G401 (cell line): ENCODE data around the gene ZNF513. TPM values are rescaled to one million over a fixed set of nuclear protein-coding genes. Genes with fewer than 3 reads are reported as not detected.
A peak's percentile ranks its signal among the peaks of the same experiment; 100 is the strongest.

Experiments
- DNase-seq: peaks from one replicate; pipeline ENCODE4 v3.0.0-alpha.2; 2015; ENCODE audit warnings: low spot score
- in situ Hi-C: cut with HindIII; loops from 2 replicates; pipeline ENCODE4 v1.10.0; 2016; ENCODE audit warnings: low sequenced_read_pairs, mixed read lengths
- total RNA-seq: library from RNA; depleted of rRNA; stranded (reverse); fragments of >200 nt; shearing (Covaris generic); gene quantifications from 2 replicates; pipeline ENCODE4 v1.2.3, GENCODE V29; 2014

The ZNF513 gene
- total RNA-seq, 1 experiment from 2014 or later = 20.4 TPM

DNA sequence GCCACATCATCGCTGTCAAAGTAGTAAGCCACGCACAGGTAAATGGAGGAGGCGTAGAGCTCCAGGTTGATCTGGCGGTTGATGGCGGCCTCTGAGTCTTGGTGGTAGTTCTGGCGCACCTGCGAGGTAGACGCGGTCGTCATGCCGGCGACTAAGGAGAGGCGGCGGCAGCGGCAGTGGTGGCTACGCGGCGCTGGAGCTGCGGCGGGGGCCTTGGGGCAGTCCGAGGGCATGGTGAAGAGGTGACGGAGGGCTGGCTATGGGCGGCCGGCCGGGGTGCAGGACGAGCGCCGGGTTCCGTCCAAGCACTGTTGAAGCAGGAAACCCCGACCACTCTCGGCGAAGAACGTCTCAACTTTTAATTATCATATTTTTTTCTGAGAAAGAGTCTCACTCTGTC, 12.7 kb upstream of the ZNF513 start:
- in situ Hi-C loops = no loop called here
- no peak for DNase-seq

DNA sequence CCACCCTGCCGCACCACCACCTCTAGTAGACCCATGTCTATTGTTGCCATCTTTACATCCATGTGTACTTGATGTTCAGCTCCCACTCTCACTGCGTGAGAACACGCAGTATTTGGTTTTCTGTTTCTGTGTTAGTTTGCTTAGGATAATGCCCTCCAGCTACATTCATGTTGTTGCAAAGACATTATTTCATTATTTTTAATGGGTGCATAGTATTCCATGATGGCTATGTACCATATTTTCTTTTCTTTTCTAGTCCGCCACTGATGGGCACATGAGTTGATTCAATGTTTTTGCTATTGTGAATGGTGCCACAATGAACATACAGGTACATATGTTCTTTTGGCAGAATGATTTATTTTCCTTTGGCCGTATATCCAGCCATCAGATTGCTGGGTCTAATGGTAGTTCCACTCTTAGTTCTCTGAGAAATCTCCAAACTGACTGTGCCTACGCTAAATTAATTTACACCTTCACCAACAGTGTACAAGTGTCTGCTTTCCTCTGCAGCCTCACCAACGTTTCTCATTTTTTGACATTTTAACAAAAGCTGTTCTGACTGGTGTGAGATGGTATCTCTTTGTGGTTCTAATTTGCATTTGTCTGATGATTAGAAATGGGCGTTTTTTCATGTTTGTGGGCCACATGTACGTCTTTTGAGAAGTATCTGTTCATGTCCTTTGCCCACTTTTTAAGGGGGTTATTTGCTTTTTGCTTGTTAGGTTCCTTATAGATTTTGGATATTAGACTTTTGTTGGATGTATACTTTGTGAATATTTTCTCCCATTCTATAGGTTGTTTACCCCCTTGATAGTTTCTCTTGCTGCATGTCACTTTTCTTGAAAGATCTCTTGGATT, 10.5 kb upstream of the ZNF513 start:
- no peak for DNase-seq
- in situ Hi-C loops = no loop called here

GRCh38 chr2:27381577-27382181, 1.1 kb upstream of the ZNF513 start:
- in situ Hi-C loops = no loop called here
- DNase-seq = no peak

GRCh38 chr2:27379836-27380625, 503 bp downstream of the ZNF513 start:
- no peak for DNase-seq
- in situ Hi-C loops = no loop called here

DNA sequence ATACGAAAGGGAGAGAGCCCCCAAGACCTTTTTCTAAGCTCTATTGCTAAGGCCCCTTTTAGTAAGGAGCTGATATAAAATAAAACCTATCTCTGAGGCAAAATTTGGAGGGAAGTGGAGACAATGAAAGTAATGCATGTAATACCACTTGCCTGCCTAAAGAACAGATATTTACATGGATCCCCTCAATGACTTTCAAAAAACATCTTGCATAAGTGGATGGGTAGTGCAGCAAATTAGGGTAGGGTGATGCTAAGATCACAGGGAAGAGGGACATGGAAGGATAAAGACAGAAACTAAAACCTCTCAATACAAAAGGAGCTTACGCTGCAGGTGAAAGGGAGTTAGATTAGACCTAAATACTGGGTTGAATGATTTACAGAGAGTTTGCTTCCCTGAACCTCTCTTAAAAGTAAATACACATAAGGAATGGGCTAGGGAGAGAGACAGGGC, 1.1 kb downstream of the ZNF513 start:
- no peak for DNase-seq
- in situ Hi-C loops = no loop called here

DNA sequence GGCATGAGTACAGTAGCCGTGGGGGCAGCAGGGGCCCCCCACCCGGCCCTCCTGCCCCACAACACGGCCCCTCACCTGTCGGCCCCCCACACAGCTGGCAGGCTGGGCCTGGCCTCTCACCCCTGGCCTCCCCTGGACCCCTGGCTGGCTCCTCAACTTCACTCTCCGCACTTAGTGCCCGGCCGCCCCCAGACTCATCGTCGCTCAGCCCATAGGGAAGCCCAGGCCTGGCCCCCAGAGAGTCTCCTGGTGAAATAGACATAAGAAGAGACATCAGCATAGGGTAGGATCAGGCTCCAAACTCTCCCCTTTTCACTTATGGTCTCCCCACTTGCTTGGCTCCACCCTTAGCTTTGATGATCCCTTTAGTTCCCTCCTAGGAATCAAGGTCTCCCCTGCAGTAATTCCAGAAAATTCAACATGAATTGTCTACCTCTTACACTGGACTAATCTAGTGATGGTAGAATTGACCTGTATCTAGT, 1.7 kb downstream of the ZNF513 start:
- no peak for DNase-seq
- in situ Hi-C loops = no loop called here

- DNase-seq = no peak
- in situ Hi-C loops = no loop called here
Measured at GRCh38 chr2:27378096-27378808, 2.3 kb downstream of the ZNF513 start.

- DNase-seq = no peak
- in situ Hi-C loops = no loop called here
Measured at GRCh38 chr2:27377618-27378095, 2.9 kb downstream of the ZNF513 start.

DNA sequence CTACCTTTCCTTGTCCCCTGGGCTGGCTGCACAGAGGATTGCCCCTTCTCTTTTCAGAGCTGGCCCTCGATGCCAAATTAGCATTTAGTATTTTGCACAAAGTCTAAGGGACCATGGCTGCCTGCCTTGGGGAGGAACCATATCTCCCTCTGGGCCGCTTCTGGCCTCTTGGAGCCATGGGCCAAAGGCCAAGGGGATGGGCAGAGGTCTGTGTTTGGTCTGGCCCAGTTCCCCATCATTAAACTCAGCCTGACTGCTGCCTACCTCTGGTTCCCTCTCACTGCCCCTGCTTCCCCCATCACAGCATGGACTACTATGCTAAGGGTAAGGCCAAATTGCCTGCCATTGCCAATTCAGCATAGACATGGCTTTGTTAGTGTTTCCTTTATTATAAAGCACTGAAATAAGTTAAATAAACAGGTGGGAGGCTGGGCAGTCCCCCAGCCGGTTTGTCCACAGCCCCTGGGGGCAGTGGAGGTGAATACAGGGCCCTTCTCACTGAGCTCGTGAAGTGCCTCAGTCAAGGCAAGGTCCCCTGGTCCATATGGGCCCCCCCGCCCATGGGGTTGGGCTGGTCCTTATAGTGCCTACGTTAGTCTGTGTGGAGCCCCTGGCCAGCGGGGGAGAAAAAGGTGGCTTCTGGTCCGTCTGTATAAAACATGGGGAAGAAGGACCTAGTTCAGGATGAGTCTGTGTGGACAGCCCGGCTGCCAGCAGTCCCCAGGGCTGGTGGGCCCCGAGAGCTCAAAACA, 3.5 kb downstream of the ZNF513 start:
- in situ Hi-C loops = no loop called here
- no peak for DNase-seq

DNA sequence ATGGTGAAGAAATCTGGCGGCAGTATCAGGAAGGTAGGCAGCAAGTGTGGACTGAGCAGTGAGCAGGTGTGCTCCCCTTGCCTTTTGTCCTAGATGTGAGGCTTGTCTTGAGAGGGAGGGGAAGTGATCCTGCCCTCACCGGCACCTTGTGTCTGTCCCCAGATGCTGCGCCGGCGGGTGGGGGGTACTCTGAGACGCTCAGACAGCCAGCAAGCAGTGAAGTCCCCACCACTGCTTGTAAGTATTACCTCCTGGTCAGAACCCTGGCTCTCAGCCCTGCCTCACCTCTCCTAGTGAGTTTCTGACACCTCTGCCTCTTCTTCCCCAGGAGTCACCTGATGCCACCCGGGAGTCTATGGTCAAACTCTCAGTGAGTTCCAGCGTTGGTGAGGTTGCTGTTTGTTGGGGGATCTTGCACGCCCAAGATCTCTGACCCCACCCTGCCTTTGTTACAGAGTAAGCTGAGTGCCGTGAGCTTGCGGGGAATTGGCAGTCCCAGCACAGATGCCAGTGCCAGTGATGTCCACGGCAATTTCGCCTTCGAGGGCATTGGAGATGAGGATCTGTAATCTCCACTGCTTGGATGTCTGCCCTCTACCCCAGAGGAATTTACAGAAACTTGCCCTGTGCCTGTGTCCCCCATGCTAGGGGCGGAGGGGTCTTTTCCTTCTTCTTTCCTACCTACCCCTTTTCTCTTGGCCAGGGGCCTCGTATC, 4.2 kb downstream of the ZNF513 start:
- in situ Hi-C loops = no loop called here
- no peak for DNase-seq

DNA sequence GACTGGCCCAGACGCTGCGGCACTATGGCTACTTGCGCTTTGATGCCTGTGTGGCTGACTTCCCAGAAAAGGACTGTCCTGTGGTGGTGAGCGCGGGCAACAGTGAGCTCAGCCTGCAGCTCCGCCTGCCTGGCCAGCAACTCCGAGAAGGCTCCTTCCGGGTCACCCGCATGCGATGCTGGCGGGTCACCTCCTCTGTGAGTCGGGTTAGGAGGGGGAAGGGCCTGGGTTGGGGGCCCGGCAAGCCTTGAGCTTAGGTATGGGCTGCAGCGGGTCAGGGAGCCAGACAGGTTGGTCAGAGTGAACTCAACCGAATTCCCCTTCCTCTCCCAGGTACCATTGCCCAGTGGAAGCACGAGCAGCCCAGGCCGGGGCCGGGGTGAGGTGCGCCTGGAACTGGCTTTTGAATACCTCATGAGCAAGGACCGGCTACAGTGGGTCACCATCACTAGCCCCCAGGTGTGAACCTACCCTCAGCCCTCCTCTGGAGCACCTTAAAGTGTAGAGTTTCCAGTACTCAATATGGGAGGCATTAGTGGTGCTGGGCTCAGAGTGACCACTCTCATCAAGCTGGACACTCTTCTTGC, 4.9 kb downstream of the ZNF513 start:
- in situ Hi-C loops = no loop called here
- DNase-seq = no peak

- in situ Hi-C loops = no loop called here
- DNase-seq = no peak
Measured at GRCh38 chr2:27373567-27373966, 7.0 kb downstream of the ZNF513 start.

DNA sequence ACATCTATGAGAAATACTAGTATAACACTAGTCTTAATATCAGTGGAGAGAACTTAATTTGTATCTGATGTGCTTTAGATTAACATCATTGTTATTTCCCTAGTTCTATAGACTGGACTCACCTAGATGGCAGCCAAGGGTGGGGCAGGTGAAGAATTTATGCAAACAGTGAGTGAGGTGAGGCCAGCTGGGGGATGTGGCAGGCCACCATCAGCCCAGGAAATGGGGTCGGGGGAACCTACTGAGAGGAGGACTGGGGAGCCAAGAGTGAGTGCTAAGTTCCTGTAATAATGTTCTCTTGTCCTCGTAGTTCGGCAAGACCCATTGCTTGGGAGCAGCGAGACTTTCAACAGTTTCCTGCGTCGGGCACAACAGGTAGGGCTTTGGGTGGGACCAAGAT, 7.6 kb downstream of the ZNF513 start:
- in situ Hi-C loops = no loop called here
- DNase-seq = no peak

- DNase-seq = no peak
- in situ Hi-C loops = no loop called here
Measured at GRCh38 chr2:27370816-27371620, 9.5 kb downstream of the ZNF513 start.

GRCh38 chr2:27370026-27370815, 10.3 kb downstream of the ZNF513 start, which contains the start of the genes EIF2B4 and SNX17:
Gene EIF2B4, minus strand, starts transcription at chr2:27370338. Its CDS starts 24 bp downstream, at chr2:27370314.
Gene SNX17, plus strand, starts transcription at chr2:27370616. Its CDS starts 128 bp downstream, at chr2:27370744.
- in situ Hi-C loops = no loop called here
- peak; percentile 99 for DNase-seq
